KBM-7 (cell line): ENCODE measurements around the gene NEK10.
"Not testable (repeated sequence)": the region's sequence is repeated elsewhere in the genome, so short reads cannot be mapped to it uniquely, and the experiment has no call there.

Experiments used
- DNase-seq: peaks from one replicate; pipeline ENCODE4 v3.0.0-alpha.2; 2015
- in situ Hi-C: fragments of 300-500 bp; cut with MboI; formaldehyde crosslinking; loops from 2 replicates; pipeline ENCODE4 v1.14.3; 2020; ENCODE audit warnings: low sequenced_read_pairs, low pct_unique_long_range_greater_than_20kb, mixed read lengths

Gene NEK10, protein sequence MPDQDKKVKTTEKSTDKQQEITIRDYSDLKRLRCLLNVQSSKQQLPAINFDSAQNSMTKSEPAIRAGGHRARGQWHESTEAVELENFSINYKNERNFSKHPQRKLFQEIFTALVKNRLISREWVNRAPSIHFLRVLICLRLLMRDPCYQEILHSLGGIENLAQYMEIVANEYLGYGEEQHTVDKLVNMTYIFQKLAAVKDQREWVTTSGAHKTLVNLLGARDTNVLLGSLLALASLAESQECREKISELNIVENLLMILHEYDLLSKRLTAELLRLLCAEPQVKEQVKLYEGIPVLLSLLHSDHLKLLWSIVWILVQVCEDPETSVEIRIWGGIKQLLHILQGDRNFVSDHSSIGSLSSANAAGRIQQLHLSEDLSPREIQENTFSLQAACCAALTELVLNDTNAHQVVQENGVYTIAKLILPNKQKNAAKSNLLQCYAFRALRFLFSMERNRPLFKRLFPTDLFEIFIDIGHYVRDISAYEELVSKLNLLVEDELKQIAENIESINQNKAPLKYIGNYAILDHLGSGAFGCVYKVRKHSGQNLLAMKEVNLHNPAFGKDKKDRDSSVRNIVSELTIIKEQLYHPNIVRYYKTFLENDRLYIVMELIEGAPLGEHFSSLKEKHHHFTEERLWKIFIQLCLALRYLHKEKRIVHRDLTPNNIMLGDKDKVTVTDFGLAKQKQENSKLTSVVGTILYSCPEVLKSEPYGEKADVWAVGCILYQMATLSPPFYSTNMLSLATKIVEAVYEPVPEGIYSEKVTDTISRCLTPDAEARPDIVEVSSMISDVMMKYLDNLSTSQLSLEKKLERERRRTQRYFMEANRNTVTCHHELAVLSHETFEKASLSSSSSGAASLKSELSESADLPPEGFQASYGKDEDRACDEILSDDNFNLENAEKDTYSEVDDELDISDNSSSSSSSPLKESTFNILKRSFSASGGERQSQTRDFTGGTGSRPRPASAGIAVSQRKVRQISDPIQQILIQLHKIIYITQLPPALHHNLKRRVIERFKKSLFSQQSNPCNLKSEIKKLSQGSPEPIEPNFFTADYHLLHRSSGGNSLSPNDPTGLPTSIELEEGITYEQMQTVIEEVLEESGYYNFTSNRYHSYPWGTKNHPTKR

DNA sequence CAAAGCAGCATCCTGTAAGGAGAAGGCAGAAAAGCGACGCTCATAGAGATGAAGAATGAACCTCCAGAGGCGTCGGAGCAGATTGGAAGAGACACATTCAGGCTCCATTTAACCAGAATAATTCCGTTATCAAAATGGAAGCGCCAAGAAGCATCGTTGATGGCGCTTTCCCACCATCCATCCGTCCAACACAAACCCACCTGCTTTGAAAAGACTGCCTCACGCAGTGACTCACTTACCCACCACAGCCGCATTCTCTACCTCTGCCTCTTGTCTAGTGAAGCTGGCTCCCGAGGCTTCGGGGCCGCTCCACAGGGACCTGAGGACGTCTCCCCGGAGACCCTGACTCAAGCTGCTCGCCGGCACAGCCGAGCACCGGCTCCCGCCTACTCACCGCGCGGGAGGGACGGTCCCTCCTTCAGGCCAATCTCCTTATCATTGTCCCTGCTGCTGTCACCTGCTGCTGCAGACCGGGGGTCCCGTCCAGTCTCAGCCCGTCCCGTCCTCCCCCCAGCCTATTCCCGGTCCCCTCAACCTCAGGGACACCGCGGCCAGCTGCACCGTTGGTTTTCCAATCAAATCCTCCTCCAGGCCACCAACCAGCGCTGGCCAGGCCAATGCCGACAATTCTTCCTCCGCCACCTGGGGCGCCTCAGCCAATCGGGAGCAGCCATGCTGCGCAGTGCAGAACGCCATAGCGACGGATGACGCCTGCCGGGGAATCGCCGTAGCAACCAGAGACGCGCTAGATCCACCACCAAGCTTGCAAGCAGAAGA is at the start of gene NEK10:
NEK10 (minus strand) TSS at position 553 of the 777 bp plus-strand sequence. CDS start 16,501 bp downstream, outside the sequence.
- in situ Hi-C loops = no loop called here

DNA sequence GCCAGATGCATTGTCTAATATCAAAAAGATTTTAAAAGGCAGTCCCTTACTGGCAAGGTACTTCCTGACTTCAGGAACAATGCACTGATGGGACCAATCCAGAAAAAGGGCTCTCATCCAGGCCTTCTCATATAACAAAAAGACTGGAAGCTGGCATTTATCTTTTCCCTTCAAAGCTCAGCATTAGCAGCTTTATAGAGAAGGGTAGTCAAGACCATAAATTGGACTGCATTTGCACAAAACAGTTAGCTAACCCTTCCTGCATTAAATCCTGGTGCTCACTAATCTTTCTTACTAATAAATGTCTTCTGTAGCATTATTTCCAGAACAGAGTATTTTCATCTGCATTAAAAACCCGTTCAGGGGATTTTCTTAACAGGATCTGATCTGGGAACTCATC is 46.0 kb upstream of the NEK10 start:
- DNase-seq = no peak
- in situ Hi-C loops = no loop called here

More for the DNA sequence above, at the start of gene NEK10:
- peak; percentile 91 for DNase-seq

DNA sequence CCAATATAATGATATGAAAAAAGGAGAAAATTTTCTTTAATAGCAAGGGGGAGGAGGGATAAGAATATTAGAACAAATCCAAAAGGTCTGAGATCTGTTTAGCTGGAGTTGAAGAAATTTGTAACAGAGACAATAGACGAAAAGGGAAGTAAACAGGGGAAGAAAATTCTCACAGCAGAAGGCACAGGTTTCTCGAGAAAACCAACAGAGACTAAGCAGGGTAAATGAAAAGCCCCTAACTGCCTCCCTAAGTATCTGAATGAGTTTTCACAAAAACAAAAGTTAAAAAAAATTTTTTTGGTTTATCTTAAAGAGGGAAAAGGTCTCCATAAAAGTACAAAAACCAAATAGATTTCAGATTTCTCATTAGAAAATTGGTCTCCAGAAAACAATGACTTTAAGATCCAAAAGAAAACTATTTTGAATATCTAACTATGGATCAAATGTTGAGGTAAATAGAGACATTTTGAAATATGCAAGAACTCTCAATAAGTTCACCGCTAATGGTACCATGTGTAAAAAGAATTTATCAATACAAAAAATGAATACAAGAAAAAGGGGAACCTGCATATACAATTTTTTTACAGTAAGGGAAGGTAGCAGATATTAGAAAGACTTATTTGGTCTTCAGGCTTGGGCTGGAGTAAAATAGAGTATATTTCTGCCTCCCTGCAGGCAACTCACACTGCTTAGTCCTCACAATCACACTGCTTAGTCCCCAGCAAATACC is 23.9 kb upstream of the NEK10 start:
- in situ Hi-C loops = no loop called here
- peak; percentile 19 for DNase-seq

DNA sequence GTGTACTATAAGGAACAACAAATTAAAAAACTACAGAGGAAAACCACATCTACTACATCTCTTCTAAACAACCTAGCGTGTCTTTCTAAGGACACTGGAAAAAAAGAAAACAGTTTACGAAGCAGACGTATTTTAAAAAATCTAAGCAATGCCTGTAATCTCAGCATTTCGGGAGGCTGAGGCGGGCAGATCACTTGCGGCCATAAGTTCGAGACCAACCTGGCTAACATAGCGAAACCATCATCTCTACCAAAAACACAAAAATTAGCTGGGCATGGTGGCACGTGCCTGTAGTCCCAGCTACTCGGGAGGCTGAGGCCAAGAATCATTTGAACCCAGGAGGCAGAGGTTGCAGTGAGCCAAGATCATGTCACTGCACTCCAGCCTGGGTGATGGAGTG is 23.2 kb upstream of the NEK10 start:
- DNase-seq, in situ Hi-C loops: not testable (repeated sequence)

DNA sequence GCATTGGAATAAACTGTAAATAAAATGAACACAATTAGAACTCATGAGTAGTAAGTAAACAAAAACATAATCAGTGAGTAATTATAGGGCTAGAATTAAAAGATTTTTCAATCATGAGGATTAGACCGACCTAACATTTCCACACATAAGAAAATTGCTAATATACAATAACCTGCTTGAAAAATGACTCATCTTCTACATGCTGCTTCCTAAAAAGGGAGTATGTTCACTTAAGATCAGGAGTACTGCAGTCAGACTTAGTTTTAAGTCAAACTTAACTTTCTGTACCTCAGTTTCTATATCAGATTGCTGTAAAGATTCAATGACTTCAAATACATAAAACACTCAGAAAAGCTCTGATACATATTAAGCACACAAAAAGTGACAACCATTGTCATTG is 22.6 kb upstream of the NEK10 start:
- in situ Hi-C loops = no loop called here
- no peak for DNase-seq

DNA sequence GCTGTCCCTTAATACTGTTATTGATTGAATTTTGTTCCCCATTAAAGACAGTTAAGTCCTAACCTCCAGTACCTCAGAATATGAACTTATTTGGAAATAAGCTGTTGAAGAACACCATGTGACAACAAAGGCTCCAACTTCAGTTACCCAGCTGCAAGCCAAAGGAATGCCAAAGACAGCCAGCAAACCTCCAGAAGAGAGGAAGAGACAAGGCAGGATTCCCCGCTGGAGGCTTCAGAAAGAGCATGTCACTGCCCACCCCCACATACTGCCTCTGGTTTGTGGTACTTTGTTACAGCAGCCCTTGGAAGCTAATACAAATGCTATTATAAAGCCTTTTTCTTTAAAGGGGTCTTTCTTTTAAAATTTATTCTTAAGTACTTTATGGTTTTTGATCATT is 18.4 kb upstream of the NEK10 start:
- in situ Hi-C loops = no loop called here
- DNase-seq = no peak

DNA sequence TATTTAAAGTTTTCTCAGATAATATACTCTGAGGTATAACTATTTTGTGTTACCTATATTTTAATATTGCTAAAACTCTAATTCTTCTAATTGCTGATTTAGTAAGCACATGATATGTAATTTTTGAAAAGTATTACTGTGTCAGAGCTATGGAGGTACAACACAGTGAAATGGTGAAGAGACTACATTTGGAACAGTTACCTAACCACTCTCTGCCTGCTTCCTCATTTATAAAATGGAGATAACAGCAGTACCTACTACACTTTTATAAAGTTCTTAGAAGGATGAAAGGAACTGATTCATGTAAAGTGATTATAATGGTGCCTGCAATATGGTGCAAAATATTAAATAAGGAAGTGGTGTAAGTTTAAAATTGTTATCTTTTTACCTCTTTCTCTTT is 16.3 kb upstream of the NEK10 start:
- in situ Hi-C loops = no loop called here
- DNase-seq = no peak

DNA sequence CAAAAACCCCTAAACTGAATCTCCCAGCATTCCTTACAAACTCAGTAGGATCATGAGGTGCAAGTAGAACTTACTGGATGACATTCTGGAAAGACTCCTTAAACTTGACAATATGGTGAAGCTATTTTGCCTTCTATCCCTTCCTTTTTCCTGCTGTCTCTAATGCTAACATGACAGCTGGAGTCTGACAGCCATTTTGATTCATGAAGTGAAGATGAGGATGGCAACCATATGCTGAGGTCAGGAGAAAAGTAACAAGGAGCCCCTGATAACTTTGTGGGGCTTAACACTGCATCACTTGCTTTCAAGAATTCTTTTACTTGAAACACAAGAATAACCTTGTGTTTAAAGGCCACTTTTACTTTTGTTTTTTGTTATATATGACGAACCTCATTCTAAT is 15.0 kb upstream of the NEK10 start:
- in situ Hi-C loops = no loop called here

DNA sequence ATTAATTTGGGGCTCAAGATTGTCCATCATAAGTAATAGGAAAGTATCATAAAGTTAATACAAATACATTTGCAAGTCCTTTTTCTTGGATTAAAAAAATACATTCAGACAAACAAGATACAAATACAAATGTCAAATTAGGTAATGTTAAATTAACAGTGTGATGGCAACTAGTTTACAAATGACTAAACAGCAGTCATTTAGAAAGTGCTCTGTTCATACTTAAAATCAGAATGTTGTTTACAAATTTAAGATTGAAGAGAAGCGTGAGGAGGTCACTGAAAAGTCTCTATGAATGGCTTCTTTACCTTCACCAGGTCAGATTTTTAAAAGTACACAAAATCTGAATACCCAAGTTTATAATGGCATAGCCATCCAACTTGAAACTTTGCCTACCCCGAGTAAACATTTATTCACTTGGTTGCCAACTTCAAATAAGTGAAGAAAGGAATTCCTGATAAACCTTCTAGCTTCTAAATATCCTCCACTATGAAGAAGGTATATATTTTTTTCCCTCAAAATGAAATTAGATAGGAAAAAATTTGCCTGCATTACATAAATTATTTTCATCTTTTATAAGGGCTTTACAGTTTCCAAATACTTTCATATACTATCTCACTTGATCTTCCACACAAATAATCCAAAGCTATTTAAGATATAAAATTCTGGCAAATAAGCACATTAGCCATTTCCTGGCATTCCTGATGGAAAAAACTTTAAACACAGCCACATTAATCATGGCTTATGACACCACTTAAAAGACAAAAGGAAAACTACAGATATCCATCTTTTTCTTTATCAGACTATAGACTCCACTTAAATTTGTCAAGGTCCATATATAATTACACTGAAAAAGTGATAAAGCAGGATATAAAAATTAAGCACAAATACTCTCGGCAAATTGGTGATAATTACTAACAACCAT is 11.5 kb upstream of the NEK10 start:
- DNase-seq = no peak
- in situ Hi-C loops = no loop called here

More for the DNA sequence above, 15.0 kb upstream of the NEK10 start:
- no peak for DNase-seq

DNA sequence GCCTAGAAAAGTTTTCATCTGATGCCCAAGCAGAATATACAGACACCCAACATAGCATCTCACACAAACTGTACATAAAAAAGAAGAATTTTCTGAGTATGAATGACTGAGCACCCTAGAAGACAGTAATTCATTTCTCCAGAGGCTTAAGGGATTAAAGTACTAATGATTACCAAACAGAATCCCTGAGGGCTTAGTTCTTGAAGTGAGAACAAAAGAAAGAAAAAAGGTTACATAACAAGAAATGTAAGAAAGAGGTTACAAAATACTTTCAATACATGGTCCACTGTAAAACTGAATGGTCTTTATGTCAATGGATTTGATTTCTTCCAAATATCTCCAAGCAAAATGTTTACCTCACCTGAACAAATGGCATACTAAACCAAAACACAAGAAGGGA is 9.1 kb upstream of the NEK10 start:
- no peak for DNase-seq
- in situ Hi-C loops = no loop called here

DNA sequence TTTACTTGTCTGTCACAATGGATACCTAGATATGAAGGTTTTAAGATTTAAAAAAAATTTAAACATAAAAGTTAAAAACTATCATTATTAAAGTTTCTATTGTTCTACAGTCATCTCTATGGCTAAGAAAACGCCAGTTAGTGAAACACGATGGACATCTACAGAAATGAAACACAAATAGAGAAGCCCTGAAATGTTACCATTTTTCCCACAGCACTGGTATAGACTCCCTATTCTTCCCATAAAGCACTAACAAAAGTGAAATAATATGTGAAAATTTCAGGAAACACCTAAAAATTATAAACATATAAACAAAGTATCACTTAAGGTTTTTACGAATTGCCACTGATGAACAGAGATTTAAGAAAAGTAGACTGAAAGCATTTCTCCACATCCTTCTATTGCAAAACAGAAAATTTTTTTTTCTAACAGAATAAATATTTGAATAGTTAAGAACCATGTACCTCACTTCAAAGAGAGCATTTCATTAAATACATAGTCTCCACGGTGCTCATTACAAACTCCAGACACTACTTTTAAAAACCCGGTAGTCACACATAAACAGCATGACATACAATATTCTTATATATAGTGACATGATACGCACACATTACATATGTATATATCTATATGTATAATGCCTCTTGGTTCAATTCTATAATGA is 7.1 kb upstream of the NEK10 start:
- in situ Hi-C loops = no loop called here
- no peak for DNase-seq

DNA sequence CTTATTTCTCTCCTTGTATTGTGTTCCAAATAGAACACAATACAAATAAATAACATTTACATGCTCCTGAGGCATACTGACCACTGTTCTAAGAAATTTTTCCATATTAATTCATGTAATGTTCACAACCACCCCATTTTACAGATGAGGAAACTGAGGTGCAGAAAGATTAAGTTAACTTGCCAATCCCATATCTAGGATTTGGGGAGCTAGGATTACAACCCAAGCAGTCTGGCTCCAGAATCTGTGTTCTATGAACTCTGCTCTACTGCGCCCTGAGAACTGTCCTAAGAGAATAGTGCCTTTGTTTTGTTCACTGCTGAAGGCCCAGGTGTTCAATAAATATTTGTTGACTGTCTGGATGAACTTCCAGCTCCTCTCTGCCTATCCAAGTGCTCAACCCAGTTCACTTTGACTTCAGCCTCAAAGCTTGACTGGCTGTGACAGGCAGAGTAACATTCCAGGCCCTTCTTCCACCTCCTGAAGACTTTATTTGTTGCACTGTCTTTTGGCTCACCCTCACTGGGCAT is 3.1 kb downstream of the NEK10 start:
- no peak for DNase-seq
- in situ Hi-C loops = no loop called here

DNA sequence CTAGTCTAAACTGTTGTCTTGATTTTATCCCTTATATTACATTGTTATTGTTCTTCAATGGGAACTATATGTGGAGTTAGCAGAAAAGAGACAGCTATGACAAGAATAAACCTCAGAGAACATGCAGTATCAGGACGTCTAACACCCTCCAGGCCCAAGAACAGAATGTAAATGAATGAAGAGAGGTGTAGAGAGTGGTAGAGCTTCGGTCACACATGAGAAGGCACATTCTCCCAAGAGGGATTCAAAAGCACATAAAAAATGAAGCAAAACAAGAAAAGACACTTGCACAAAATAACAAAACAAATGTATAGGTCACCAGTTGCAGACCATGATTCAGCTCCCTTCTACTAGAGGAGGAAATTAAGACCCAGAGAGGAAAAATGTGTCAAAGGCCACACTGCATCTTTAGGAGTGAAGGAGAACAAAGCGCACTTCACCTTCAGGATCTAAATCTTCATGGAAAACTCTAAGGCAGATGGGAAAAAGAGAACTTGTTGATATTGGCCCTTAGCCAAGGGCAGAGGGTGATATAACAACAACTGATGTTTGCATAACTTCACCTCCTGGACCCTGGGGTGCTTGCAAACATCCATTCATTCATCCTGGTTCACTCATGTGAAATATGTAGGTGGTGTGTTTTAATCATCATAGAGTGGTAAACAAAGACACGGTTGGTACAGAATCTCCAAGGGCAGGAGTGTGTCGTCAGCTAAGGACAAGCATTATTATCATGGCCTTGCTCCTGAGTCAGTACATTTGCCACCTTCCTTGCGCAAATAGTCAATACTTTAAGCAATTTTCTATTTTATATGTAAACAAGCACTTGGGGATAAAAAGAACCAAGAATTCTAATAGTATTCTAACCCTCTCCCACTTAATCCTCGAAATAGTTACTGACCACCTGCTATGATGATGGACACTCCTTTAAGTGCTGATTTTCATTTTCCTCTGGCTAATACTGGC is 8.8 kb downstream of the NEK10 start:
- in situ Hi-C loops = no loop called here
- no peak for DNase-seq

DNA sequence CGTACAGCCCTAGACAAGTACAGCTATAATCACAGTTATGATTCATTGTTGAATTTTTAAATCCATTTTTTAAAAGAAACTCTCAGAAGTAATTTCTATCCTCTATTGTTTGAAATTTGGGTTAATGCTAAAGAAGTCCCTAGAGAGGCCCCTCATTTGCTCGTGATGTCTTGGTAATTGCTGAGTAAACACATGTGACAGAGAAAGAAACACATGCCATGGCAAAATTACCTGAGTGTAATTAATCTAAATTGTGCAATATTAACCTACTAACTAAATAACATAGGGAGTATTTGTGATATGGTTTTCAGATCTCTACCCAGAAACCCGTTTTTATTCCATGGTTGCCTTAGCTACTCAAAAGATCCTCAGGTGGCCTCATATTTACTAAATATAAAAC is 10.8 kb downstream of the NEK10 start:
- DNase-seq = no peak

DNA sequence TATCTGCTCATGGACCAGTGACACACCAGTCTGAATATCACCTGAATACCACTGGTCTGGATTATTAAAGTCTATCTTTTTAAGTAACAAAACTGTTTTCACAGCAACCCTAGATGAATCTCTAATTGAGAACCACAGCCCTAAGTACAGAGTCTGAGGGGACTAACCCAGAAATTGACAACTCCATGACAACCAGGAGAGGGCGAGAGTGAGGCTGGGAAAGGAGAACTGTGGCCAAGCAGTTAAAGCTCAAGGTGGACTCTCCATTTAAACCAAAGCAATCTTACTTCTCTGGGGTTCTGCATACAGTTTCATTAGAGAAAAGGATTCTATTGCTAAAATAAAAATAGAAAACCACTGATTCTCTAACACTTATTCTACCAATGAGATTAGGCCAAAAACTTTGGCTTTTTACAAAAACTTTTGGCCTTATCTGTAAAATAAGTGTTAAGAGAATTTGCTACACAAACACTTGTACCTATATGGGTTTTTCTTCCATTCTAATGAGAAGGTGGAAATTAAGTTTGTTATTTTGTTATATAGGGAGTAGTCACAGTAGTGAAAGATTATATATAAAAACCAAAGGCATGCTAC is 11.4 kb downstream of the NEK10 start:
- DNase-seq = peak; percentile 73
- in situ Hi-C loops = no loop called here

More for the DNA sequence above, 10.8 kb downstream of the NEK10 start:
- in situ Hi-C loops = no loop called here
